ENCODE data around the gene ATP11A.

Gene ATP11A

GRCh38 chr13:112835796-112836195 lies 146.0 kb downstream of the ATP11A start:
- Histone ChIP-seq H3K27me3 (ENCODE audit: insufficient read depth, low read length, poor library complexity) (no peaks in the 10 kb centered on the region), H3K18ac (ENCODE audit: low read length) (no peak overlapping the region), H2BK120ac (ENCODE audit: low read depth, low read length) (no peak overlapping the region), H2BK15ac (replicated peaks; ENCODE audit: low read depth) (no peak overlapping the region), H3K27ac (ENCODE audit: low read depth, low read length) (no peak overlapping the region), H3K4me3 (ENCODE audit: low read length) (no peak overlapping the region), H3K4me1 (ENCODE audit: control insufficient read depth, low read depth, low read length) (no peaks in the 10 kb centered on the region), H3K79me1 (ENCODE audit: low read length) (no peaks in the 10 kb centered on the region), H3K23ac (ENCODE audit: low read length) (no peak overlapping the region), H2AK5ac (ENCODE audit: low read length) (no peak overlapping the region), H3K4ac (ENCODE audit: low read depth, low read length) (no peak overlapping the region), H3K9ac (ENCODE audit: low read length) (no peak overlapping the region), H3K36me3 (ENCODE audit: control insufficient read depth, insufficient read depth, low read length) (peaks cover 15% of the 10 kb centered on the region), H4K8ac (ENCODE audit: low read depth, low read length) (no peak overlapping the region), H3K79me2 (ENCODE audit: control insufficient read depth, insufficient read depth, low read length) (no peaks in the 10 kb centered on the region), H3K56ac (ENCODE audit: low read length) (no peak overlapping the region), H3K4me2 (ENCODE audit: low read length) (no peak overlapping the region), H2BK5ac (ENCODE audit: low read length) (no peak overlapping the region), H4K5ac (ENCODE audit: low read length) (no peak overlapping the region)
- no CpG with 5 or more reads among the region's 10 CpGs for WGBS (ENCODE audit: extremely low coverage, insufficient coverage, low lambda C conversion rate)
- no peak for DNase-seq

DNA sequence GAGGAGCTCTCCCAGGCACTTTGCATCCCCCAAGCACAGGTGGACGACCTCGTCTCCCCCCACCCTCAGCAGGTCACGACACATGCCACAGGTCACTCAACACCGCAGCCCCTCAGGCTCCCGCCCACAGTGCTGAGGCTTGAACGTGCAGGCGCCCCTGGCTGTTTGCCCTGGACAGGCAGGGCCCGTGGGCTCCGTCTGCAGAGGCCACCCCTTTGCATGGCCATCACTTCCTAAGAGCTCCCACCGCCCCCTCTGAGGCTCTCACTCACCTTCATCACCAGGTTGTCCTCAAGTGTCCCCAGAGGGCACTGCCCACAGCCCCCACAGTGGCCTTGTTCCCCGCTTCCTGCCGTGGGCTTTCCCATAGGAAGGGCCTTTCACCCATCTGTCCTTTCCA lies 147.1 kb downstream of the ATP11A start:
- H3K4ac ChIP-seq (ENCODE audit: low read depth, low read length) = no peak overlapping the region
- no peak overlapping the region for H2AK5ac ChIP-seq (ENCODE audit: low read length)
- no peaks in the 10 kb centered on the region for H3K4me1 ChIP-seq (ENCODE audit: control insufficient read depth, low read depth, low read length)
- H4K8ac ChIP-seq (ENCODE audit: low read depth, low read length) = no peak overlapping the region
- no peaks in the 10 kb centered on the region for H3K79me2 ChIP-seq (ENCODE audit: control insufficient read depth, insufficient read depth, low read length)
- H2BK5ac ChIP-seq (ENCODE audit: low read length) = no peak overlapping the region
- no peak overlapping the region for H3K4me3 ChIP-seq (ENCODE audit: low read length)
- no peak overlapping the region for H2BK120ac ChIP-seq (ENCODE audit: low read depth, low read length)
- no peak overlapping the region for H4K5ac ChIP-seq (ENCODE audit: low read length)
- H2BK15ac ChIP-seq (replicated peaks; ENCODE audit: low read depth) = no peak overlapping the region
- no CpG with 5 or more reads among the region's 12 CpGs for WGBS (ENCODE audit: extremely low coverage, insufficient coverage, low lambda C conversion rate)
- H3K9ac ChIP-seq (ENCODE audit: low read length) = no peak overlapping the region
- peaks cover 7% of the 10 kb centered on the region for H3K36me3 ChIP-seq (ENCODE audit: control insufficient read depth, insufficient read depth, low read length)
- no peaks in the 10 kb centered on the region for H3K79me1 ChIP-seq (ENCODE audit: low read length)
- no peak overlapping the region for H3K27ac ChIP-seq (ENCODE audit: low read depth, low read length)
- no peak for DNase-seq
- H3K18ac ChIP-seq (ENCODE audit: low read length) = no peak overlapping the region
- H3K56ac ChIP-seq (ENCODE audit: low read length) = no peak overlapping the region
- no peak overlapping the region for H3K23ac ChIP-seq (ENCODE audit: low read length)
- H3K27me3 ChIP-seq (ENCODE audit: insufficient read depth, low read length, poor library complexity) = no peaks in the 10 kb centered on the region
- no peak overlapping the region for H3K4me2 ChIP-seq (ENCODE audit: low read length)

DNA sequence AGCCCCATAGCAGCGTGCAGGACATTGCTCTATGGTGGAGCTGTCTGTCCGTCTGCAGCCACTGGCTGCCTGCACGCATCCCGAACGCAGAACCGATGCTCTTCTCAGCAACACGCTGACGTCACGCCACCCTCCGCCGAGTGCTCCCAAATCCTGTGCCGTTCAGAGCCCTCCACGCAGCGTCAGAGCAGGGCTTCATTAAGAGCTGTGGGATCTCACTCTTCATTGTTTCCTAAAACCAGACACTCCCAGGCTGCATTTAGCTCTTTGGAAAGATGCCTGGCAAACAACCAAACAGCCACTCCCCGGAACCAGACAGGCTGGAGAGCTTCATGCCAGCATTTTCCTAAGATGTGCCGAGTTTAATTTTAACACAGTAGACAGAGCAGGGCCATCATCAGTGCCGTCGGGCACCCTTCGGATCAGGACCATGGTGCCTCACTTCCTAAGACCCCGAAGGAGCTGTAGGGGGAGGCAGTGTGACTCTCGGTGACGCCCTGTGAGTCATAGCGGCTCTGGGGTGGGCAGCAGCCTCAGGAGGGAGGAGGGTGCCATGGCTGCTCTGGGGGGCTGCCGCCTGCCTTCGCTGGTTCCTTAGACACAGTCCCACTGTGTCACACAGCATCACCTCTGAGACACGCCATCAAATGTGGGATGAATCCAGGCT lies 147.7 kb downstream of the ATP11A start:
- H4K5ac ChIP-seq (ENCODE audit: low read length) = no peak overlapping the region
- H3K27ac ChIP-seq (ENCODE audit: low read depth, low read length) = no peak overlapping the region
- H4K8ac ChIP-seq (ENCODE audit: low read depth, low read length) = no peak overlapping the region
- no peak overlapping the region for H2BK5ac ChIP-seq (ENCODE audit: low read length)
- no peak overlapping the region for H2BK15ac ChIP-seq (replicated peaks; ENCODE audit: low read depth)
- H2AK5ac ChIP-seq (ENCODE audit: low read length) = no peak overlapping the region
- H3K27me3 ChIP-seq (ENCODE audit: insufficient read depth, low read length, poor library complexity) = no peaks in the 10 kb centered on the region
- no peak overlapping the region for H3K56ac ChIP-seq (ENCODE audit: low read length)
- no CpG with 5 or more reads among the region's 26 CpGs for WGBS (ENCODE audit: extremely low coverage, insufficient coverage, low lambda C conversion rate)
- H3K4me1 ChIP-seq (ENCODE audit: control insufficient read depth, low read depth, low read length) = no peaks in the 10 kb centered on the region
- H3K9ac ChIP-seq (ENCODE audit: low read length) = no peak overlapping the region
- no peak overlapping the region for H3K4me3 ChIP-seq (ENCODE audit: low read length)
- H3K23ac ChIP-seq (ENCODE audit: low read length) = no peak overlapping the region
- no peak overlapping the region for H3K4me2 ChIP-seq (ENCODE audit: low read length)
- DNase-seq = no peak
- H2BK120ac ChIP-seq (ENCODE audit: low read depth, low read length) = no peak overlapping the region
- H3K36me3 ChIP-seq (ENCODE audit: control insufficient read depth, insufficient read depth, low read length) = peaks cover 7% of the 10 kb centered on the region
- no peak overlapping the region for H3K18ac ChIP-seq (ENCODE audit: low read length)
- H3K79me1 ChIP-seq (ENCODE audit: low read length) = no peaks in the 10 kb centered on the region
- H3K4ac ChIP-seq (ENCODE audit: low read depth, low read length) = no peak overlapping the region
- no peaks in the 10 kb centered on the region for H3K79me2 ChIP-seq (ENCODE audit: control insufficient read depth, insufficient read depth, low read length)

GRCh38 chr13:112838038-112838841 lies 148.4 kb downstream of the ATP11A start:
- Histone ChIP-seq H2BK5ac (ENCODE audit: low read length) (no peak overlapping the region), H3K18ac (ENCODE audit: low read length) (no peak overlapping the region), H3K9ac (ENCODE audit: low read length) (no peak overlapping the region), H2AK5ac (ENCODE audit: low read length) (no peak overlapping the region), H3K4me1 (ENCODE audit: control insufficient read depth, low read depth, low read length) (no peaks in the 10 kb centered on the region), H4K5ac (ENCODE audit: low read length) (no peak overlapping the region), H3K27ac (ENCODE audit: low read depth, low read length) (no peak overlapping the region), H3K79me2 (ENCODE audit: control insufficient read depth, insufficient read depth, low read length) (no peaks in the 10 kb centered on the region), H3K36me3 (ENCODE audit: control insufficient read depth, insufficient read depth, low read length) (peaks cover 7% of the 10 kb centered on the region), H3K79me1 (ENCODE audit: low read length) (no peaks in the 10 kb centered on the region), H3K27me3 (ENCODE audit: insufficient read depth, low read length, poor library complexity) (no peaks in the 10 kb centered on the region), H3K4me2 (ENCODE audit: low read length) (no peak overlapping the region), H2BK15ac (replicated peaks; ENCODE audit: low read depth) (no peak overlapping the region), H3K4ac (ENCODE audit: low read depth, low read length) (no peak overlapping the region), H4K8ac (ENCODE audit: low read depth, low read length) (no peak overlapping the region), H2BK120ac (ENCODE audit: low read depth, low read length) (no peak overlapping the region), H3K56ac (ENCODE audit: low read length) (no peak overlapping the region), H3K23ac (ENCODE audit: low read length) (no peak overlapping the region), H3K4me3 (ENCODE audit: low read length) (no peak overlapping the region)
- WGBS (ENCODE audit: extremely low coverage, insufficient coverage, low lambda C conversion rate) = no CpG with 5 or more reads among the region's 35 CpGs
- no peak for DNase-seq

DNA sequence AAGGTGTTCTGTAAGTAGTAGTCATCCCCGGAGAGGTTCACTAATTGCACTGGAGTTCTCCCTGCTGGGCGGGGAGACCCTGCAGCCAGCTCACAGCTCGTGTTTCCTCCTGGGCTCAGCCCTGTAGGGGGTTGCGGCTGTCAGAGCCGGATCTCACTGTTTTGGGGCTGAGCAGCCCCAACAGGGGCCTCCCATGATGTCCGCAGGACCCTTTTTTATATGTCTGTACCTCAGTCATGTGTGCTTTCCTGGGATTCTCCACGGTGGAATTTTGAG lies 148.9 kb downstream of the ATP11A start:
- no peak overlapping the region for H3K18ac ChIP-seq (ENCODE audit: low read length)
- no peaks in the 10 kb centered on the region for H3K79me2 ChIP-seq (ENCODE audit: control insufficient read depth, insufficient read depth, low read length)

More for the DNA sequence above, 148.9 kb downstream of the ATP11A start:
- no peak for DNase-seq
- H3K56ac ChIP-seq (ENCODE audit: low read length) = no peak overlapping the region
- H3K27me3 ChIP-seq (ENCODE audit: insufficient read depth, low read length, poor library complexity) = no peaks in the 10 kb centered on the region
- H3K9ac ChIP-seq (ENCODE audit: low read length) = no peak overlapping the region
- no peak overlapping the region for H4K5ac ChIP-seq (ENCODE audit: low read length)
- no peak overlapping the region for H2BK15ac ChIP-seq (replicated peaks; ENCODE audit: low read depth)
- H3K4me3 ChIP-seq (ENCODE audit: low read length) = no peak overlapping the region
- H2BK5ac ChIP-seq (ENCODE audit: low read length) = no peak overlapping the region
- no peaks in the 10 kb centered on the region for H3K4me1 ChIP-seq (ENCODE audit: control insufficient read depth, low read depth, low read length)
- no peaks in the 10 kb centered on the region for H3K79me1 ChIP-seq (ENCODE audit: low read length)
- no peak overlapping the region for H3K27ac ChIP-seq (ENCODE audit: low read depth, low read length)
- H2AK5ac ChIP-seq (ENCODE audit: low read length) = no peak overlapping the region
- WGBS (ENCODE audit: extremely low coverage, insufficient coverage, low lambda C conversion rate) = no CpG with 5 or more reads among the region's 7 CpGs
- H4K8ac ChIP-seq (ENCODE audit: low read depth, low read length) = no peak overlapping the region
- H3K23ac ChIP-seq (ENCODE audit: low read length) = no peak overlapping the region
- no peak overlapping the region for H2BK120ac ChIP-seq (ENCODE audit: low read depth, low read length)
- no peak overlapping the region for H3K4me2 ChIP-seq (ENCODE audit: low read length)
- no peak overlapping the region for H3K4ac ChIP-seq (ENCODE audit: low read depth, low read length)
- H3K36me3 ChIP-seq (ENCODE audit: control insufficient read depth, insufficient read depth, low read length) = peaks cover 9% of the 10 kb centered on the region
